CD8-positive, alpha-beta memory T cell (primary cell): Measurements from ENCODE around the gene ATP2B3. TPM values are rescaled to one million over a fixed set of nuclear protein-coding genes. Genes with fewer than 3 reads are reported as not detected.

Source experiments
- CTCF ChIA-PET: fragments of 350-600 bp; sonication (Branson Sonifier 250); formaldehyde crosslinking; loops from one replicate; lab custom pipeline; 2021; ENCODE audit warnings: antibody characterized with exemption; lab: Charles Lee
- POLR2A ChIA-PET: fragments of 350-600 bp; sonication (Branson Sonifier 250); formaldehyde crosslinking; loops from one replicate; lab custom pipeline; 2021; ENCODE audit warnings: antibody characterized with exemption; lab: Charles Lee
- DNase-seq, 5 donors: peaks; one replicate each; pipeline versions ENCODE4 v3.0.0 to v3.0.0-alpha.2; 2020 to 2022; ENCODE audit warnings: mixed read lengths in 1 of 5
- H3K27ac ChIP-seq: one replicate; pipeline ENCODE4 v1.7.0; 2013; ENCODE audit warnings: low read depth, mild to moderate bottlenecking, low read length, moderate library complexity
- H3K27me3 ChIP-seq: 2 replicates; pipeline ENCODE4 v1.7.0; 2013; ENCODE audit warnings: low read length, mild to moderate bottlenecking; ENCODE audit not compliant: insufficient read depth, poor library complexity, severe bottlenecking
- H3K36me3 ChIP-seq: 2 replicates; pipeline ENCODE4 v1.7.0; 2013; ENCODE audit warnings: mild to moderate bottlenecking, low read length, moderate library complexity; ENCODE audit not compliant: insufficient read depth
- H3K4me1 ChIP-seq: 2 replicates; pipeline ENCODE4 v1.7.0; 2013; ENCODE audit warnings: mild to moderate bottlenecking, low read length, moderate library complexity; ENCODE audit not compliant: insufficient read depth
- H3K4me3 ChIP-seq: 2 replicates; pipeline ENCODE4 v1.7.0; 2013; ENCODE audit warnings: mild to moderate bottlenecking, low read length
- H3K9me3 ChIP-seq: 2 replicates; pipeline ENCODE4 v1.7.0; 2013; ENCODE audit warnings: mild to moderate bottlenecking, low read length
- H3K27ac Mint-ChIP-seq, 8 donors: one replicate each; pipeline ENCODE4 v1.8.0; 2020 to 2021; ENCODE audit warnings: mixed read lengths in 8 of 8, mild to moderate bottlenecking in 6 of 8, inconsistent platforms in 3 of 8, moderate library complexity in 3 of 8
- H3K27me3 Mint-ChIP-seq, 2 donors: one replicate each; pipeline ENCODE4 v1.8.0; 2020 to 2021; ENCODE audit warnings: mixed read lengths in 2 of 2, mild to moderate bottlenecking in 1 of 2, moderate library complexity in 1 of 2
- H3K36me3 Mint-ChIP-seq, 3 donors: one replicate each; pipeline ENCODE4 v1.8.0; 2020 to 2021; ENCODE audit warnings: mixed read lengths in 3 of 3, inconsistent platforms in 1 of 3, mild to moderate bottlenecking in 1 of 3
- H3K4me1 Mint-ChIP-seq, 3 donors: one replicate each; pipeline ENCODE4 v1.8.0; 2020 to 2021; ENCODE audit warnings: mixed read lengths in 3 of 3, inconsistent platforms in 1 of 3, mild to moderate bottlenecking in 1 of 3
- H3K4me3 Mint-ChIP-seq, 7 donors: one replicate each; pipeline ENCODE4 v1.8.0; 2020 to 2021; ENCODE audit warnings: mixed read lengths in 7 of 7, mild to moderate bottlenecking in 6 of 7, moderate library complexity in 4 of 7, inconsistent platforms in 2 of 7
- H3K9me3 Mint-ChIP-seq, 5 donors: one replicate each; pipeline ENCODE4 v1.8.0; 2020 to 2022; ENCODE audit warnings: mixed read lengths in 5 of 5, mild to moderate bottlenecking in 3 of 5, moderate library complexity in 2 of 5, inconsistent platforms in 1 of 5
- polyA plus RNA-seq: library from polyadenylated mRNA; unstranded; fragments of 300-500 nt; fragmentation: Illumina TruSeq; gene quantifications from one replicate; pipeline ENCODE4 v1.2.3, GENCODE V29; 2021
- total RNA-seq, 2 experiments: library from RNA; stranded (reverse); gene quantifications; one replicate each; pipeline ENCODE4 v1.2.3, GENCODE V29; 2021

Gene ATP2B3
- total and polyA plus RNA-seq, 3 experiments from 2014 or later = not detected

GRCh38 chrX:153560466-153560865 lies 43.0 kb downstream of the ATP2B3 start:
- Mint-ChIP-seq H3K4me1 (no peaks in the 10 kb centered on the region), H3K36me3 (no peaks in the 10 kb centered on the region), H3K27me3 (peaks cover 0 to 5% of the 10 kb centered on the region in 2 donors), H3K4me3 (no peak overlapping the region), H3K27ac (no peak overlapping the region), H3K9me3 (no peaks in the 10 kb centered on the region)
- Histone ChIP-seq H3K36me3 (no peaks in the 10 kb centered on the region), H3K4me1 (no peaks in the 10 kb centered on the region), H3K27ac (no peak overlapping the region), H3K27me3 (no peaks in the 10 kb centered on the region), H3K9me3 (no peaks in the 10 kb centered on the region), H3K4me3 (no peak overlapping the region)
- ChIA-PET CTCF (no interaction called here), POLR2A (no interaction called here)
- no peak for DNase-seq

GRCh38 chrX:153561337-153561736 lies 43.9 kb downstream of the ATP2B3 start:
- Histone ChIP-seq H3K36me3 (no peaks in the 10 kb centered on the region), H3K4me1 (no peaks in the 10 kb centered on the region), H3K9me3 (no peaks in the 10 kb centered on the region), H3K27me3 (no peaks in the 10 kb centered on the region), H3K4me3 (no peak overlapping the region), H3K27ac (no peak overlapping the region)
- H3K27me3 Mint-ChIP-seq = peaks cover 0 to 5% of the 10 kb centered on the region in 2 donors
- DNase-seq = no peak
- POLR2A ChIA-PET = no interaction called here
- H3K4me1 Mint-ChIP-seq = no peaks in the 10 kb centered on the region
- CTCF ChIA-PET = no interaction called here
- H3K27ac Mint-ChIP-seq = no peak overlapping the region
- H3K36me3 Mint-ChIP-seq = no peaks in the 10 kb centered on the region
- no peak overlapping the region for H3K4me3 Mint-ChIP-seq
- no peaks in the 10 kb centered on the region for H3K9me3 Mint-ChIP-seq

GRCh38 chrX:153562546-153562945 lies 45.1 kb downstream of the ATP2B3 start:
- no peaks in the 10 kb centered on the region for H3K36me3 Mint-ChIP-seq
- Histone ChIP-seq H3K4me1 (no peaks in the 10 kb centered on the region), H3K27me3 (no peaks in the 10 kb centered on the region), H3K9me3 (no peaks in the 10 kb centered on the region), H3K27ac (no peak overlapping the region), H3K4me3 (no peak overlapping the region), H3K36me3 (no peaks in the 10 kb centered on the region)
- H3K4me1 Mint-ChIP-seq = no peaks in the 10 kb centered on the region
- POLR2A ChIA-PET = no interaction called here
- DNase-seq = no peak
- H3K9me3 Mint-ChIP-seq = no peaks in the 10 kb centered on the region
- no peak overlapping the region for H3K27ac Mint-ChIP-seq
- peaks cover 0 to 8% of the 10 kb centered on the region in 2 donors for H3K27me3 Mint-ChIP-seq
- CTCF ChIA-PET = no interaction called here
- no peak overlapping the region for H3K4me3 Mint-ChIP-seq

DNA sequence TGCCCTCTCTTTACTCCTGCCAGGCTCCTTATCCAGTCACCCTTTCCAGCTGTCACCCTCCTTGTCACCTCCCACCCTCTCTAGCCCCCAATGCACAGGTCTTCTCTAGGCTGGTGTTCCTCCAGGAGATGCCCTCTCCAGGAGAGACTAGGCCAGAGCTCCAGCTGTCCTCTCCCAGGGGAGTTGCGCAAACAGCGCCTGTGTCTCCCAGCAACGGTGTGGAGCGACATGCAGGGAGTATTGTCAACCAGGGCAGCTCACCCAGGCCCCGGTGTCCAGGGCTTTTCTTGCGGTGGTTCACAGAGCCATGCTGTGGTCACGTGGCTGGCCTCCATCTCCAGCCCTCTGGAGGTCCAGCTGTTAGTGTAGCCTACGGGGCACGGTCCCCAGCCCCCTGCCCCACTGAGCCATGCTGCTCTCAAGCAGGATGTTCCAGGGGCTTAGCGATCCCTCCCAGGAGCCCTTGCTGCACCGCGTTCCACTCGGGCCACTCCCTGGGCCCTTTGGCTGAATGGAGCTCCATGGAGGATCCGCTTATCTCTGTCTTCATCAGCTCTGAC lies 46.7 kb downstream of the ATP2B3 start:
- POLR2A ChIA-PET = no interaction called here
- Histone ChIP-seq H3K4me3 (no peak overlapping the region), H3K36me3 (no peaks in the 10 kb centered on the region), H3K27ac (no peak overlapping the region), H3K27me3 (no peaks in the 10 kb centered on the region), H3K9me3 (no peaks in the 10 kb centered on the region), H3K4me1 (no peaks in the 10 kb centered on the region)
- no peak for DNase-seq
- H3K4me1 Mint-ChIP-seq = no peaks in the 10 kb centered on the region
- H3K36me3 Mint-ChIP-seq = no peaks in the 10 kb centered on the region
- H3K27ac Mint-ChIP-seq = no peak overlapping the region
- H3K9me3 Mint-ChIP-seq = no peaks in the 10 kb centered on the region
- H3K27me3 Mint-ChIP-seq = peaks cover 0 to 8% of the 10 kb centered on the region in 2 donors
- CTCF ChIA-PET = interaction anchor here (1.3 to 2.1 kb wide), 2 partner anchors 9 to 25 kb away, joined by 3 to 7 read pairs; no protein-coding TSS in a partner anchor
- H3K4me3 Mint-ChIP-seq = no peak overlapping the region

DNA sequence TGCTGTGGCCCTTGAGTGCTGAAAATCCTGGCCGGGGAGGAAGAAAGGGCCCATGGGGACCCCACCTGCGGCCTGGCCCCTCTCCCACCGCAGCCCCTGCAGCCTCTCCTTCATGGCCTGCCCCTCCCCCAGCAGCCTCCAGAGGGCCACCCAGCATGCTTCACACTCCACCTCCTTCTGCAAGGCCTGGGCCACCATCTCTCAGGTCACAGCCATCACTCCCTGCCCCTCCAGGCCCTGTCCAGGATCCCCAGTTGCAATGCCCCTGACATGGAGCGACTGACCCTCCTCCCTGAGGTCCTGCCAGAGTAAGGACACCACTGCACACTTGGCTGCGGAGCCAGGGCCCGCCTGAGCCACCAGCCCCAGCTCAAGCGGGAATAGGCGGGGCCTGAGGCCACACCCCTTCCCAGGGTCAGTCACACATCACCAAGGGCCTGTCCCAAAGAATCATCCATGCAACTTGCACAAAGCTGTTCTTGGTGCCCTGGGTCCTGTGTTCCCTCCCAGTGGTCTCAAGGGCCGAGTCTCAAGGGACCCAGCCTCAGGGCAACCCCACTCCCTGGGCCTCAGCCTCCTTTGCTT lies 48.6 kb downstream of the ATP2B3 start:
- H3K27ac ChIP-seq = no peak overlapping the region
- H3K36me3 ChIP-seq = no peaks in the 10 kb centered on the region
- no peak overlapping the region for H3K4me3 ChIP-seq
- Mint-ChIP-seq H3K4me3 (no peak overlapping the region), H3K27me3 (peaks cover 0 to 7% of the 10 kb centered on the region in 2 donors), H3K9me3 (no peaks in the 10 kb centered on the region), H3K27ac (no peak overlapping the region), H3K4me1 (no peaks in the 10 kb centered on the region), H3K36me3 (no peaks in the 10 kb centered on the region)
- no peak for DNase-seq
- H3K4me1 ChIP-seq = no peaks in the 10 kb centered on the region
- H3K27me3 ChIP-seq = no peaks in the 10 kb centered on the region
- H3K9me3 ChIP-seq = no peaks in the 10 kb centered on the region
- ChIA-PET POLR2A (interaction anchor here (0.6 kb wide), 1 partner anchor 154 kb away, joined by 5 read pairs; no protein-coding TSS in a partner anchor), CTCF (interaction anchor here (2.1 kb wide), 1 partner anchor 11 kb away, joined by 7 read pairs; no protein-coding TSS in a partner anchor)

GRCh38 chrX:153568451-153569011 lies 51.1 kb downstream of the ATP2B3 start:
- no peak for DNase-seq

GRCh38 chrX:153569475-153569874 lies 52.0 kb downstream of the ATP2B3 start:
- no peak overlapping the region for H3K27ac Mint-ChIP-seq
- ChIA-PET POLR2A (no interaction called here), CTCF (no interaction called here)
- H3K27me3 Mint-ChIP-seq = peaks cover 0 to 5% of the 10 kb centered on the region in 2 donors
- H3K36me3 Mint-ChIP-seq = no peaks in the 10 kb centered on the region
- no peaks in the 10 kb centered on the region for H3K9me3 ChIP-seq
- no peaks in the 10 kb centered on the region for H3K9me3 Mint-ChIP-seq
- no peak overlapping the region for H3K4me3 ChIP-seq
- no peak overlapping the region for H3K4me3 Mint-ChIP-seq
- no peaks in the 10 kb centered on the region for H3K4me1 Mint-ChIP-seq
- H3K36me3 ChIP-seq = no peaks in the 10 kb centered on the region
- no peak overlapping the region for H3K27ac ChIP-seq
- no peak for DNase-seq
- no peaks in the 10 kb centered on the region for H3K4me1 ChIP-seq
- H3K27me3 ChIP-seq = no peaks in the 10 kb centered on the region

More at GRCh38 chrX:153568451-153569011, 51.1 kb downstream of the ATP2B3 start:
- Histone ChIP-seq H3K36me3 (no peaks in the 10 kb centered on the region), H3K4me1 (no peaks in the 10 kb centered on the region), H3K27ac (no peak overlapping the region), H3K27me3 (no peaks in the 10 kb centered on the region), H3K9me3 (no peaks in the 10 kb centered on the region), H3K4me3 (no peak overlapping the region)
- Mint-ChIP-seq H3K9me3 (no peaks in the 10 kb centered on the region), H3K4me1 (no peaks in the 10 kb centered on the region), H3K27me3 (peaks cover 0 to 5% of the 10 kb centered on the region in 2 donors), H3K27ac (no peak overlapping the region), H3K4me3 (no peak overlapping the region), H3K36me3 (no peaks in the 10 kb centered on the region)
- ChIA-PET POLR2A (no interaction called here), CTCF (no interaction called here)

DNA sequence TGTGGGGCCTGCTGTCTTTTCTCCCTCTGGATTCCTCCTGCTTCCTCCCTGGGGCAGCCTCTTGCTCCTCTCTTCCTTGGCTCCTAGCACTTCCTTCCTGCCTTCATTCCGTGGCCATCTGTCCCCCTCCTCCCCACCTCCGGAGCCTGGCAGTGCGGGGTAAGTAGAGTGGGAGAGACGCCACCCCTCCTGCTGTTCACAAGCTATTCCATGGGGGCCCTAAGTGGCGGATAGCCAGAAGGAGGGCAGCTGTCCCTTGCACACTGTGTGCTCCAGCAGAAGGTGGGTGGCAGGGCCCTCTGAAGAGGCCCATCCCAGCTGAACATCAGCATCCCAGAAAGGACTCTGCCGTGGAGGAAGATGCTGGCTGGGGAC lies 54.1 kb downstream of the ATP2B3 start:
- DNase-seq = no peak
- Histone ChIP-seq H3K4me1 (no peaks in the 10 kb centered on the region), H3K9me3 (no peaks in the 10 kb centered on the region), H3K27ac (no peak overlapping the region), H3K4me3 (no peak overlapping the region), H3K27me3 (no peaks in the 10 kb centered on the region), H3K36me3 (no peaks in the 10 kb centered on the region)
- no peak overlapping the region for H3K4me3 Mint-ChIP-seq
- no peak overlapping the region for H3K27ac Mint-ChIP-seq
- CTCF ChIA-PET = no interaction called here
- H3K36me3 Mint-ChIP-seq = no peaks in the 10 kb centered on the region
- POLR2A ChIA-PET = no interaction called here
- H3K27me3 Mint-ChIP-seq = peaks cover 0 to 5% of the 10 kb centered on the region in 2 donors
- H3K4me1 Mint-ChIP-seq = no peaks in the 10 kb centered on the region
- H3K9me3 Mint-ChIP-seq = no peaks in the 10 kb centered on the region
